ENCODE data around the gene CPA5. TPM values are rescaled to one million over a fixed set of nuclear protein-coding genes. Genes with fewer than 3 reads are reported as not detected.

CPA5 gene
- total RNA-seq, result not detected

DNA sequence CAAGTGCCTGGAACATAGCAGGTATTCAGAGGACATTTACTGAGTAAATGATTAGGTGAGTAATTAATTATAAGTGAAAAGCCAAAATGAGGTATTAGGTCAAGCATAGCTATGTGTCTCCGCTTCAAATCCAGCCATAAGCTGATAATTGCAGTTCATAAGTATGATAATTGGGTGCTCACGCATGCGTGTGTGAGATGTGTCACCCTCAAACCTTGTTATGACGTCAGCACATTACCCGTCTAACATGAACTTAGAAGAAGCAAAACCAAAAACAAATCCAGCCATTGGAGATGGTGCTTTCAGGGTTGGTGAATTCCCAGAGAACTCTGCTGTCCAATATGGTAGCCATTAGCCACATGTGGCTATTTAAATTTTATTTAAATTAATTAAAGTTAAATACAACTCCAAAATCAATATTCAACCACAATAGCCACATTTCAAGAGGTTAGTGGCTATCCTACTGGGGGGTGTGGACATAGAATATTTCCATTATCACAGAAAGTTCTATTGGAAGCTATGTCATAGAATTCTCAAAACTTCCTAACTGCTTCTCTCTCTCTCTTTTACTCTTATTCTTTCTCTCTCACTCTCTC is at the start of gene CPA5:
Gene CPA5, plus strand, starts transcription at position 546 of the 596 bp plus-strand sequence. CDS start 1,670 bp downstream, outside the sequence.

GRCh38 chr7:130379921-130380860 is 35.6 kb downstream of the CPA5 start, which contains the start of gene CPA1:
TSS of gene CPA1 (plus strand) at chr7:130380494. CDS start at chr7:130380521, 27 bp downstream.

Other genes starting within 250 kb of the CPA5 start
- gene TMEM209, start 139.4 kb upstream of the CPA5 start, total RNA-seq, result 19.1 TPM
- not detected for gene SSMEM1, start 137.0 kb upstream of the CPA5 start, total RNA-seq
- 0.18 TPM for gene CPA2, start 78.0 kb upstream of the CPA5 start, total RNA-seq
- gene CPA4, start 51.7 kb upstream of the CPA5 start, total RNA-seq, result 0.41 TPM
- 1.9 TPM for gene CPA1, start 35.7 kb downstream of the CPA5 start, total RNA-seq
- 14.7 TPM for gene CEP41, start 96.2 kb downstream of the CPA5 start, total RNA-seq
- 468 TPM for gene MEST, start 147.3 kb downstream of the CPA5 start, total RNA-seq

Measured in metanephros (tissue), 1 donor.